ENCODE data around the gene CCDC172.

- TF ChIP-seq CTCF (IDR thresholded peaks at IDR 0.05; ENCODE audit: insufficient read depth, low read length, poor library complexity, severe bottlenecking) (no peak), EZH2phosphoT487 (conservative IDR thresholded peaks at IDR 0.05; ENCODE audit: low read length) (no peak)
Measured at GRCh38 chr10:116395223-116395985, 71.2 kb downstream of the CCDC172 start.

Measured in SU-DHL-6 (cell line).